MM.1S (cell line): ENCODE data around the gene PDE11A.

Source experiments
- DNase-seq: peaks from one replicate; pipeline ENCODE4 v3.0.0-alpha.2; 2015
- H2AFZ ChIP-seq: fragments of 300-600 bp; sonication (generic); 2 replicates; pipeline ENCODE4 v1.6.0; 2016; ENCODE audit warnings: antibody characterized with exemption, low read length
- H3F3A ChIP-seq: fragments of 300-600 bp; sonication (generic); 2 replicates; pipeline ENCODE4 v1.6.1; 2016; ENCODE audit warnings: mild to moderate bottlenecking, antibody characterized with exemption, low read length, moderate library complexity, mixed read lengths; ENCODE audit not compliant: insufficient read depth
- H3K27ac ChIP-seq: fragments of 300-600 bp; sonication (generic); 2 replicates; pipeline ENCODE4 v1.5.1; 2016; ENCODE audit warnings: mild to moderate bottlenecking, low read length
- H3K27me3 ChIP-seq: fragments of 300-600 bp; sonication (generic); replicated peaks from 2 replicates; pipeline ENCODE4 v1.6.0; 2016; ENCODE audit warnings: low read length; ENCODE audit not compliant: insufficient read depth
- H3K36me3 ChIP-seq: fragments of 300-600 bp; sonication (generic); replicated peaks from 2 replicates; pipeline ENCODE4 v1.6.1; 2016; ENCODE audit warnings: mild to moderate bottlenecking, low read length, mixed read lengths; ENCODE audit not compliant: insufficient read depth
- H3K4me1 ChIP-seq: fragments of 300-600 bp; sonication (generic); 2 replicates; pipeline ENCODE4 v1.6.1; 2016; ENCODE audit warnings: low read length, mixed read lengths
- H3K4me2 ChIP-seq: fragments of 300-600 bp; sonication (generic); 2 replicates; pipeline ENCODE4 v1.6.0; 2016; ENCODE audit warnings: low read depth, low read length
- H3K4me3 ChIP-seq: fragments of 300-600 bp; sonication (generic); 2 replicates; pipeline ENCODE4 v1.5.1; 2016; ENCODE audit warnings: low read length, mixed read lengths
- H3K79me2 ChIP-seq: fragments of 300-600 bp; sonication (generic); 2 replicates; pipeline ENCODE4 v1.6.1; 2016; ENCODE audit warnings: mixed run types, low read length, mixed read lengths
- H3K9ac ChIP-seq: fragments of 300-600 bp; sonication (generic); 2 replicates; pipeline ENCODE4 v1.6.1; 2016; ENCODE audit warnings: low read length, mixed read lengths
- H3K9me2 ChIP-seq: fragments of 300-600 bp; sonication (generic); replicated peaks from 2 replicates; pipeline ENCODE4 v1.6.1; 2016; ENCODE audit warnings: mild to moderate bottlenecking, low read length, mixed read lengths; ENCODE audit not compliant: insufficient read depth
- H3K9me3 ChIP-seq: fragments of 300-600 bp; sonication (generic); replicated peaks from 2 replicates; pipeline ENCODE4 v1.6.1; 2016; ENCODE audit warnings: mild to moderate bottlenecking, low read length, mixed read lengths; ENCODE audit not compliant: insufficient read depth
- H4K20me1 ChIP-seq: fragments of 300-600 bp; sonication (generic); 2 replicates; pipeline ENCODE4 v1.6.1; 2016; ENCODE audit warnings: mild to moderate bottlenecking, low read length, moderate library complexity, mixed read lengths; ENCODE audit not compliant: insufficient read depth
- EZH2 ChIP-seq: fragments of 300-600 bp; sonication (generic); optimal IDR thresholded peaks from 2 replicates; pipeline ENCODE3; 2017; ENCODE audit warnings: low read depth, mild to moderate bottlenecking, antibody characterized with exemption, low read length, mixed read lengths
- EZH2phosphoT487 ChIP-seq: fragments of 300-600 bp; sonication (generic); IDR thresholded peaks from 2 replicates; pipeline ENCODE4 v1.6.1; 2018; ENCODE audit warnings: antibody characterized with exemption, low read length
- TF ChIP-seq, protein P1 (sequence below): fragments of 300-600 bp; sonication (generic); IDR thresholded peaks from 2 replicates; pipeline ENCODE4 v1.5.1; 2016; ENCODE audit warnings: antibody characterized with exemption, low read length, mixed read lengths

Gene PDE11A

DNA sequence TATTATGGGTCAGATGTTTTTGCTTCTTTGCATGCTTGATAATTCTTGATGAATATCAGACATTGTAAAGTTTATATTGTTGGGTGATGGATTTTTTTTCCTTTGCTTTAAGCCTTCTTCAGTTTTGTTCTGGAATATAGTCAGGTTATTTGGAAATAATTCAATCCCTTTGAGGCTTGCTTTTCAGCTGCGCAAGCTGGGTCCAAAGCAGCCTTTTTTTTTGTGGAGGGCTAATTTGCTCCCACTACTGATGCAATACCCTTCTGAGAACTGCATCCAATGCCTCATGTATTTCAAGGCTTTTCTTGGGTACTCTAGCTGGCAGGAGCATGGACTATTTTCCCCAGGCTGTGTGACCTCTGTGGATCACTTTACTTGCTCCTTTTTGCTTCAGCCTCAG, 434.1 kb downstream of the PDE11A start:
- H3K4me3 ChIP-seq, result no peak overlapping the region
- no peaks in the 10 kb centered on the region for H3K9me2 ChIP-seq
- no peaks in the 10 kb centered on the region for H3F3A ChIP-seq
- no peaks in the 10 kb centered on the region for H4K20me1 ChIP-seq
- no peaks in the 10 kb centered on the region for H3K9me3 ChIP-seq
- no peak overlapping the region for H3K27ac ChIP-seq
- H2AFZ ChIP-seq, result no peak overlapping the region
- no peak overlapping the region for H3K4me2 ChIP-seq
- H3K36me3 ChIP-seq, result no peaks in the 10 kb centered on the region
- H3K4me1 ChIP-seq, result no peaks in the 10 kb centered on the region
- no peak for DNase-seq
- no peak overlapping the region for H3K9ac ChIP-seq
- no peaks in the 10 kb centered on the region for H3K79me2 ChIP-seq
- no peaks in the 10 kb centered on the region for H3K27me3 ChIP-seq
- TF ChIP-seq, protein P1, sequence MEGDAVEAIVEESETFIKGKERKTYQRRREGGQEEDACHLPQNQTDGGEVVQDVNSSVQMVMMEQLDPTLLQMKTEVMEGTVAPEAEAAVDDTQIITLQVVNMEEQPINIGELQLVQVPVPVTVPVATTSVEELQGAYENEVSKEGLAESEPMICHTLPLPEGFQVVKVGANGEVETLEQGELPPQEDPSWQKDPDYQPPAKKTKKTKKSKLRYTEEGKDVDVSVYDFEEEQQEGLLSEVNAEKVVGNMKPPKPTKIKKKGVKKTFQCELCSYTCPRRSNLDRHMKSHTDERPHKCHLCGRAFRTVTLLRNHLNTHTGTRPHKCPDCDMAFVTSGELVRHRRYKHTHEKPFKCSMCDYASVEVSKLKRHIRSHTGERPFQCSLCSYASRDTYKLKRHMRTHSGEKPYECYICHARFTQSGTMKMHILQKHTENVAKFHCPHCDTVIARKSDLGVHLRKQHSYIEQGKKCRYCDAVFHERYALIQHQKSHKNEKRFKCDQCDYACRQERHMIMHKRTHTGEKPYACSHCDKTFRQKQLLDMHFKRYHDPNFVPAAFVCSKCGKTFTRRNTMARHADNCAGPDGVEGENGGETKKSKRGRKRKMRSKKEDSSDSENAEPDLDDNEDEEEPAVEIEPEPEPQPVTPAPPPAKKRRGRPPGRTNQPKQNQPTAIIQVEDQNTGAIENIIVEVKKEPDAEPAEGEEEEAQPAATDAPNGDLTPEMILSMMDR, result no peak
- TF ChIP-seq EZH2phosphoT487, result no peak
- TF ChIP-seq EZH2, result no peak

DNA sequence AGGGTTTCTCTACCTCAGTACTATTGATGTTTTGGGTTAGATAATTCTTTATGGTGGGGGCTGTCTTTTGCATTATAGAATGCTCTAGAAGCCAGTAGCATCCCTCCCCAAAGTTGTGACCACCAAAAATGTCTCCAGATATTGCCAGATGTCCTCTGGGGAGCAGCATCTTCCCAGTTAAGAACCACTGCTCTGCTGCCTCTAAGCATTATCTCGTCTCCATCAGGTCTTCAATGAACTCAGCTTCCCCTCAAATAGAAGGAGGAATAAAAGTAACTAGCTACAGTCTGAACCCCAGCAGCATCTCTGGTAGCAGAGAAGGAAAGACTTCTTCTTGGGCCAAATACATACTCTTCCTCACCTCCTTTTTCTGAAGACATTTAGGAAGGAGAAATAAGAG, 435.9 kb downstream of the PDE11A start:
- no peak overlapping the region for H3K4me2 ChIP-seq

DNA sequence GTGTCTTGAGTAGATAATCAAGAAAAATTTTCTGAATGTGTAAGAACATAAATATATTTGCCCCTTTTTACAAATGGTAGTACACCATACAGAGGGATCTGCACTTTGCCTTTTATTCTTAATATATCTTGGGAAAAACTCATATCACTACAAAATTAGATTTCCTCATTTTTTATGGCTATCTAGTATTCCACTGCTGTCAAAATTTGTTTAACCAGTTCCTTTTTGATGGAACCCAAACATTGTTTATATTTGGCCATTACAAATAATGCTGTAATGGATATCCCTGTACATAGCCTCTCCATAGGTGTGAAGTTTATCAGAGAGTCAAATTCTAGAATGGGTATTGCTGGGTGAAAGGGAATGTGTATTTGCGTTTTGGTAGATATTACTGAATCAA, 436.9 kb downstream of the PDE11A start:
- Histone ChIP-seq H3K9ac (no peak overlapping the region), H3K4me1 (0 out of 2 replicates have a peak, but pooled peaks cover 4% of the 10 kb centered on the region), H3F3A (no peaks in the 10 kb centered on the region), H4K20me1 (no peaks in the 10 kb centered on the region), H3K36me3 (no peaks in the 10 kb centered on the region), H2AFZ (no peak overlapping the region), H3K4me2 (no peak overlapping the region), H3K9me2 (no peaks in the 10 kb centered on the region), H3K79me2 (no peaks in the 10 kb centered on the region), H3K9me3 (no peaks in the 10 kb centered on the region), H3K4me3 (no peak overlapping the region), H3K27ac (no peak overlapping the region), H3K27me3 (no peaks in the 10 kb centered on the region)
- TF ChIP-seq EZH2 (no peak), EZH2phosphoT487 (no peak)
- TF ChIP-seq, protein P1, result no peak
- no peak for DNase-seq

More for the DNA sequence above, 435.9 kb downstream of the PDE11A start:
- no peak for TF ChIP-seq EZH2phosphoT487
- TF ChIP-seq, protein P1, result no peak
- TF ChIP-seq EZH2, result no peak
- Histone ChIP-seq H3F3A (no peaks in the 10 kb centered on the region), H3K4me1 (0 out of 2 replicates have a peak, but pooled peaks cover 4% of the 10 kb centered on the region), H4K20me1 (no peaks in the 10 kb centered on the region), H3K9me3 (no peaks in the 10 kb centered on the region), H3K36me3 (no peaks in the 10 kb centered on the region), H3K4me3 (no peak overlapping the region), H2AFZ (no peak overlapping the region), H3K27me3 (no peaks in the 10 kb centered on the region), H3K9me2 (no peaks in the 10 kb centered on the region), H3K9ac (no peak overlapping the region), H3K79me2 (no peaks in the 10 kb centered on the region), H3K27ac (no peak overlapping the region)
- DNase-seq, result no peak
